Gastrocnemius medialis (tissue), 4 donors: ENCODE data around the gene SPACA9.

Experiments
- POLR2A ChIP-seq, 2 donors: fragments of 450-650 bp; IDR thresholded peaks; one replicate each; pipeline ENCODE4 v1.6.1; 2017; ENCODE audit warnings: antibody characterized with exemption in 2 of 2, mild to moderate bottlenecking in 2 of 2, moderate library complexity in 2 of 2
- TF ChIP-seq, protein P1 (sequence below), 5 experiments: fragments of 450-650 bp in 3 of 5; fragments of 200-600 bp in 2 of 5; sonication (generic) in 2 of 5; IDR thresholded peaks in 4 of 5; conservative IDR thresholded peaks in 1 of 5; 1 replicate in 4 of 5; 2 replicates in 1 of 5; pipeline ENCODE4 v1.5.1; 2016 to 2019; ENCODE audit warnings: antibody characterized with exemption in 5 of 5, mild to moderate bottlenecking in 3 of 5, moderate library complexity in 3 of 5

DNA sequence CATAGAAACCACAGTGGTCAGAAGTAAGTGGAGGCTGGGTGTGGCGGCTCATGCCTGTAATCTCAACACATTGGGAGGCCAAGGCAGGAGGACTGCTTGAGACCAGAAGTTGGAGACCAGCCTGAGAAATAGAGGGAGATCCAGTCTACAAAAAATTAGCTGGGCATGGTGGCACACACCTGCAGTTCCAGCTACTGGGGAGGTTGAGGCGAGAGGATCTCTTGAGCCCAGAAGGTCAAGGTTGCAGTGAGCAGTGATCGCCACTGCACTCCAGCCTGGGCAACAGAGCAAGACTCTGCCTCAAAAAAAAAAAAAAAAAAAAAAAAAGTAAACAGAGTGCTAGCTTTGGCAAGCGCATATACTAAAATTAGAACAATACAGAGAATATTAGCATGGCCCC, 25.2 kb upstream of the SPACA9 start:
- TF ChIP-seq, protein P1, sequence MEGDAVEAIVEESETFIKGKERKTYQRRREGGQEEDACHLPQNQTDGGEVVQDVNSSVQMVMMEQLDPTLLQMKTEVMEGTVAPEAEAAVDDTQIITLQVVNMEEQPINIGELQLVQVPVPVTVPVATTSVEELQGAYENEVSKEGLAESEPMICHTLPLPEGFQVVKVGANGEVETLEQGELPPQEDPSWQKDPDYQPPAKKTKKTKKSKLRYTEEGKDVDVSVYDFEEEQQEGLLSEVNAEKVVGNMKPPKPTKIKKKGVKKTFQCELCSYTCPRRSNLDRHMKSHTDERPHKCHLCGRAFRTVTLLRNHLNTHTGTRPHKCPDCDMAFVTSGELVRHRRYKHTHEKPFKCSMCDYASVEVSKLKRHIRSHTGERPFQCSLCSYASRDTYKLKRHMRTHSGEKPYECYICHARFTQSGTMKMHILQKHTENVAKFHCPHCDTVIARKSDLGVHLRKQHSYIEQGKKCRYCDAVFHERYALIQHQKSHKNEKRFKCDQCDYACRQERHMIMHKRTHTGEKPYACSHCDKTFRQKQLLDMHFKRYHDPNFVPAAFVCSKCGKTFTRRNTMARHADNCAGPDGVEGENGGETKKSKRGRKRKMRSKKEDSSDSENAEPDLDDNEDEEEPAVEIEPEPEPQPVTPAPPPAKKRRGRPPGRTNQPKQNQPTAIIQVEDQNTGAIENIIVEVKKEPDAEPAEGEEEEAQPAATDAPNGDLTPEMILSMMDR (IDR thresholded peaks at IDR 0.05 in 4 of 5, conservative IDR thresholded peaks at IDR 0.05 in 1 of 5): no peak
- no peak for TF ChIP-seq POLR2A (IDR thresholded peaks at IDR 0.05)
